ENCODE results near the gene MSL2.

MSL2 gene

GRCh38 chr3:136105044-136105443 is 91.1 kb downstream of the MSL2 start:
- no peaks in the 10 kb centered on the region for H3K9me3 ChIP-seq (ENCODE audit: low read length)
- no peak overlapping the region for H2AFZ ChIP-seq (ENCODE audit: low read length)
- no peak for TF ChIP-seq EZH2 (IDR thresholded peaks at IDR 0.05; ENCODE audit: borderline replicate concordance, low read length)
- TF ChIP-seq, protein P1, sequence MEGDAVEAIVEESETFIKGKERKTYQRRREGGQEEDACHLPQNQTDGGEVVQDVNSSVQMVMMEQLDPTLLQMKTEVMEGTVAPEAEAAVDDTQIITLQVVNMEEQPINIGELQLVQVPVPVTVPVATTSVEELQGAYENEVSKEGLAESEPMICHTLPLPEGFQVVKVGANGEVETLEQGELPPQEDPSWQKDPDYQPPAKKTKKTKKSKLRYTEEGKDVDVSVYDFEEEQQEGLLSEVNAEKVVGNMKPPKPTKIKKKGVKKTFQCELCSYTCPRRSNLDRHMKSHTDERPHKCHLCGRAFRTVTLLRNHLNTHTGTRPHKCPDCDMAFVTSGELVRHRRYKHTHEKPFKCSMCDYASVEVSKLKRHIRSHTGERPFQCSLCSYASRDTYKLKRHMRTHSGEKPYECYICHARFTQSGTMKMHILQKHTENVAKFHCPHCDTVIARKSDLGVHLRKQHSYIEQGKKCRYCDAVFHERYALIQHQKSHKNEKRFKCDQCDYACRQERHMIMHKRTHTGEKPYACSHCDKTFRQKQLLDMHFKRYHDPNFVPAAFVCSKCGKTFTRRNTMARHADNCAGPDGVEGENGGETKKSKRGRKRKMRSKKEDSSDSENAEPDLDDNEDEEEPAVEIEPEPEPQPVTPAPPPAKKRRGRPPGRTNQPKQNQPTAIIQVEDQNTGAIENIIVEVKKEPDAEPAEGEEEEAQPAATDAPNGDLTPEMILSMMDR (IDR thresholded peaks at IDR 0.05; ENCODE audit: low read length), result no peak
- H4K20me1 ChIP-seq (ENCODE audit: insufficient read depth, low read length), result no peaks in the 10 kb centered on the region
- H3K9me2 ChIP-seq (ENCODE audit: low read depth, low read length), result no peaks in the 10 kb centered on the region
- no peak overlapping the region for H3K4me2 ChIP-seq (ENCODE audit: low read length)
- no peaks in the 10 kb centered on the region for H3K27me3 ChIP-seq (ENCODE audit: insufficient read depth, low read length)
- H3K4me1 ChIP-seq (ENCODE audit: insufficient read depth, low read length, severe bottlenecking), result peaks cover 8% of the 10 kb centered on the region
- H3K27ac ChIP-seq (ENCODE audit: low read depth, low read length, poor library complexity, severe bottlenecking), result no peak overlapping the region
- no peak overlapping the region for H3K4me3 ChIP-seq (ENCODE audit: low read depth, low read length, poor library complexity, severe bottlenecking)
- H3F3A ChIP-seq (ENCODE audit: insufficient read depth, low read length), result no peaks in the 10 kb centered on the region
- no peaks in the 10 kb centered on the region for H3K79me2 ChIP-seq (ENCODE audit: insufficient read depth, low read length)
- no peaks in the 10 kb centered on the region for H3K36me3 ChIP-seq (ENCODE audit: insufficient read depth, low read length)
- H3K9ac ChIP-seq (ENCODE audit: low read length), result no peak overlapping the region

Measured in OCI-LY1 (cell line).